Esophagus squamous epithelium (tissue), 4 donors: Measurements from ENCODE around the gene ASTN2.

Experiments used
- POLR2A ChIP-seq, 4 donors: fragments of 450-650 bp; IDR thresholded peaks; one replicate each; pipeline ENCODE4 v1.6.1; 2017; ENCODE audit warnings: antibody characterized with exemption in 4 of 4, mild to moderate bottlenecking in 4 of 4, moderate library complexity in 3 of 4
- TF ChIP-seq, protein P1 (sequence below), 6 experiments: fragments of 450-650 bp in 4 of 6; fragments of 200-600 bp in 2 of 6; sonication (generic) in 2 of 6; IDR thresholded peaks; one replicate each; pipeline ENCODE4 v1.5.1; 2016 to 2019; ENCODE audit warnings: antibody characterized with exemption in 6 of 6, mild to moderate bottlenecking in 4 of 6, moderate library complexity in 4 of 6

DNA sequence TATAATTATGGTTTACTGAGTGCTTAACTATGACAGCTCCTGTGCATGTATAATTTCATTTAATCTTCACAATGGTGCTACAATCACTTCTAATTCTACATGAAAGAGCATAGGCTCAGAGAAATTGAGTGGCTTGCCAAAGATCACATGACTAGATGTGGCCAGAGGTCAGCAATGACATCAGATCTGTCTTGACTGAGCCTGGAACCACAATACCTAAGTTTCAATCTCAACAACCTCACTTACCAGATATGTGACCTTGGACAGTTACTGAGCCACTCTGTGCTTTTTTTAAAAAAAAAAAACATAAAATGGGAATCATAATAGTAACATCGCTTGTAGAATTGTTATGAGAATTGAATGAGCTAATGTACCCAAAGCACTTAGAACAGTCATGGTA lies 597.1 kb downstream of the ASTN2 start:
- no peak for TF ChIP-seq POLR2A (IDR thresholded peaks at IDR 0.05)
- TF ChIP-seq, protein P1, sequence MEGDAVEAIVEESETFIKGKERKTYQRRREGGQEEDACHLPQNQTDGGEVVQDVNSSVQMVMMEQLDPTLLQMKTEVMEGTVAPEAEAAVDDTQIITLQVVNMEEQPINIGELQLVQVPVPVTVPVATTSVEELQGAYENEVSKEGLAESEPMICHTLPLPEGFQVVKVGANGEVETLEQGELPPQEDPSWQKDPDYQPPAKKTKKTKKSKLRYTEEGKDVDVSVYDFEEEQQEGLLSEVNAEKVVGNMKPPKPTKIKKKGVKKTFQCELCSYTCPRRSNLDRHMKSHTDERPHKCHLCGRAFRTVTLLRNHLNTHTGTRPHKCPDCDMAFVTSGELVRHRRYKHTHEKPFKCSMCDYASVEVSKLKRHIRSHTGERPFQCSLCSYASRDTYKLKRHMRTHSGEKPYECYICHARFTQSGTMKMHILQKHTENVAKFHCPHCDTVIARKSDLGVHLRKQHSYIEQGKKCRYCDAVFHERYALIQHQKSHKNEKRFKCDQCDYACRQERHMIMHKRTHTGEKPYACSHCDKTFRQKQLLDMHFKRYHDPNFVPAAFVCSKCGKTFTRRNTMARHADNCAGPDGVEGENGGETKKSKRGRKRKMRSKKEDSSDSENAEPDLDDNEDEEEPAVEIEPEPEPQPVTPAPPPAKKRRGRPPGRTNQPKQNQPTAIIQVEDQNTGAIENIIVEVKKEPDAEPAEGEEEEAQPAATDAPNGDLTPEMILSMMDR (IDR thresholded peaks at IDR 0.05), result no peak
